ENCODE results near the gene MARF1. TPM values are rescaled to one million over a fixed set of nuclear protein-coding genes. Genes with fewer than 3 reads are reported as not detected.

MARF1 gene
- total RNA-seq, 4 donors from 2014 or later = 32.0 to 52.6 (median 41.1) TPM

- Histone ChIP-seq H3K9me3 (no peaks in the 10 kb centered on the region), H3K27me3 (no peaks in the 10 kb centered on the region), H3K27ac (no peak overlapping the region), H3K4me3 (no peak overlapping the region), H3K4me1 (no peaks in the 10 kb centered on the region), H3K36me3 (no peaks in the 10 kb centered on the region)
- WGBS, 2 donors (ENCODE audit: low coverage in 1 of 2) = 85 to 89% methylated on average over 2 to 5 of the region's 5 CpGs
- in situ Hi-C loops (cut with MboI; ENCODE audit: low pct_ligation_motif_present in 1 of 4, low pct_unique_long_range_greater_than_20kb in 1 of 4, low sequenced_read_pairs in 3 of 4) = no loop called here
- intact Hi-C loops (cut with DNase I; ENCODE audit: low total_unique reads) = no loop called here
- no peak for DNase-seq
- TF ChIP-seq POLR2A (IDR thresholded peaks at IDR 0.05) (no peak), POLR2AphosphoS5 (IDR thresholded peaks at IDR 0.05) (no peak), CTCF (IDR thresholded peaks at IDR 0.05) (no peak), EP300 (IDR thresholded peaks at IDR 0.05; ENCODE audit: low read depth) (no peak)
Observed at GRCh38 chr16:15556130-15556529, 86.8 kb downstream of the MARF1 start.

- Histone ChIP-seq H3K4me1 (peaks cover 0 to 3% (median 0%) of the 10 kb centered on the region in 4 donors), H3K36me3 (no peaks in the 10 kb centered on the region), H3K27me3 (no peaks in the 10 kb centered on the region), H3K9me3 (no peaks in the 10 kb centered on the region), H3K27ac (no peak overlapping the region), H3K4me3 (no peak overlapping the region)
- DNase-seq = no peak
- intact Hi-C loops (cut with DNase I; ENCODE audit: low total_unique reads) = no loop called here
- no peak for TF ChIP-seq POLR2A (IDR thresholded peaks at IDR 0.05)
- no peak for TF ChIP-seq POLR2AphosphoS5 (IDR thresholded peaks at IDR 0.05)
- TF ChIP-seq EP300 (IDR thresholded peaks at IDR 0.05; ENCODE audit: low read depth) = no peak
- TF ChIP-seq CTCF (IDR thresholded peaks at IDR 0.05) = no peak
- 61 to 85% methylated on average over 6 to 10 of the region's 10 CpGs for WGBS, 2 donors (ENCODE audit: low coverage in 1 of 2)
- in situ Hi-C loops (cut with MboI; ENCODE audit: low pct_ligation_motif_present in 1 of 4, low pct_unique_long_range_greater_than_20kb in 1 of 4, low sequenced_read_pairs in 3 of 4) = no loop called here
Observed at GRCh38 chr16:15553313-15554088, 89.5 kb downstream of the MARF1 start.

- no peak overlapping the region for H3K27ac ChIP-seq
- no peaks in the 10 kb centered on the region for H3K9me3 ChIP-seq
- 68 to 80% methylated on average over 5 to 6 of the region's 6 CpGs for WGBS, 2 donors (ENCODE audit: low coverage in 1 of 2)
- H3K36me3 ChIP-seq = no peaks in the 10 kb centered on the region
- TF ChIP-seq POLR2AphosphoS5 (IDR thresholded peaks at IDR 0.05) (no peak), CTCF (IDR thresholded peaks at IDR 0.05) (no peak), EP300 (IDR thresholded peaks at IDR 0.05; ENCODE audit: low read depth) (no peak), POLR2A (IDR thresholded peaks at IDR 0.05) (no peak)
- in situ Hi-C loops (cut with MboI; ENCODE audit: low pct_ligation_motif_present in 1 of 4, low pct_unique_long_range_greater_than_20kb in 1 of 4, low sequenced_read_pairs in 3 of 4) (no loop called here), intact Hi-C loops (cut with DNase I; ENCODE audit: low total_unique reads) (no loop called here)
- no peaks in the 10 kb centered on the region for H3K27me3 ChIP-seq
- no peak for DNase-seq
- peaks cover 0 to 3% (median 0%) of the 10 kb centered on the region in 4 donors for H3K4me1 ChIP-seq
- no peak overlapping the region for H3K4me3 ChIP-seq
Observed at GRCh38 chr16:15552507-15552906, 90.4 kb downstream of the MARF1 start.

- TF ChIP-seq EP300 (IDR thresholded peaks at IDR 0.05; ENCODE audit: low read depth) (no peak), POLR2AphosphoS5 (IDR thresholded peaks at IDR 0.05) (no peak), POLR2A (IDR thresholded peaks at IDR 0.05) (no peak), CTCF (IDR thresholded peaks at IDR 0.05) (no peak)
- WGBS, 2 donors (ENCODE audit: low coverage in 1 of 2) = 84 to 93% methylated on average over 2 to 3 of the region's 3 CpGs
- peaks cover 0 to 3% (median 0%) of the 10 kb centered on the region in 4 donors for H3K4me1 ChIP-seq
- no peak overlapping the region for H3K4me3 ChIP-seq
- H3K27me3 ChIP-seq = no peaks in the 10 kb centered on the region
- no peak for DNase-seq
- no peak overlapping the region for H3K27ac ChIP-seq
- in situ Hi-C loops (cut with MboI; ENCODE audit: low pct_ligation_motif_present in 1 of 4, low pct_unique_long_range_greater_than_20kb in 1 of 4, low sequenced_read_pairs in 3 of 4) (loop anchor here in 1 of 4 donors (25.0 kb wide), 1 partner anchor 111 kb away; the partner anchor contains the start of gene BMERB1), intact Hi-C loops (cut with DNase I; ENCODE audit: low total_unique reads) (no loop called here)
- H3K36me3 ChIP-seq = no peaks in the 10 kb centered on the region
- no peaks in the 10 kb centered on the region for H3K9me3 ChIP-seq
Observed at GRCh38 chr16:15548482-15548891, 94.5 kb downstream of the MARF1 start.

All from transverse colon (tissue), 4 donors.